H1 (cell line): ENCODE data around the gene CNN3. TPM values are rescaled to one million over a fixed set of nuclear protein-coding genes. Genes with fewer than 3 reads are reported as not detected.
A peak's percentile ranks its signal among the peaks of the same experiment; 100 is the strongest.

Experiments used
- ASH2L ChIP-seq: fragments of 200-600, 300-600 bp; sonication (generic); IDR thresholded peaks from one replicate; pipeline ENCODE4 v1.7.1; 2017; ENCODE audit warnings: low read length
- BRCA1 ChIP-seq: IDR thresholded peaks from 2 replicates; pipeline ENCODE4 v1.6.1; 2012; ENCODE audit warnings: low read depth, low read length, improper control_type of control experiment
- CEBPB ChIP-seq: IDR thresholded peaks from 2 replicates; pipeline ENCODE4 v1.6.1; 2012; ENCODE audit warnings: low read depth, low read length
- EP300 ChIP-seq, 2 experiments: IDR thresholded peaks; 1 replicate in 1 of 2; 2 replicates in 1 of 2; pipeline ENCODE4 v1.6.1; 2011 to 2012; ENCODE audit warnings: low read depth in 2 of 2, low read length in 2 of 2, mild to moderate bottlenecking in 2 of 2, borderline replicate concordance in 1 of 2, inconsistent platforms in 1 of 2, moderate library complexity in 1 of 2
- FOSL1 ChIP-seq: IDR thresholded peaks from 2 replicates; pipeline ENCODE4 v1.6.1; 2011; ENCODE audit warnings: mild to moderate bottlenecking, low read depth, low read length, moderate library complexity; ENCODE audit not compliant: insufficient read depth
- HDAC6 ChIP-seq: IDR thresholded peaks from one replicate; pipeline ENCODE4 v1.7.1; 2012; ENCODE audit warnings: low read depth, mild to moderate bottlenecking, inconsistent platforms, low read length, moderate library complexity
- JUN ChIP-seq: IDR thresholded peaks from 2 replicates; pipeline ENCODE4 v1.6.1; 2011; ENCODE audit warnings: low read depth, mild to moderate bottlenecking, improper control_type of control experiment, low read length
- JUND ChIP-seq: IDR thresholded peaks from 2 replicates; pipeline ENCODE4 v1.6.1; 2011; ENCODE audit warnings: mild to moderate bottlenecking, improper control_type of control experiment, low read length
- KDM1A ChIP-seq: fragments of 200-600, 300-600 bp; sonication (generic); IDR thresholded peaks from 2 replicates; pipeline ENCODE4 v1.7.1; 2016; ENCODE audit warnings: mild to moderate bottlenecking, low read length, borderline replicate concordance
- NRF1 ChIP-seq: IDR thresholded peaks from 2 replicates; pipeline ENCODE4 v1.6.1; 2011; ENCODE audit warnings: mild to moderate bottlenecking, low read depth, low read length, improper control_type of control experiment
- PHF8 ChIP-seq: fragments of 200-600 bp; sonication (generic); conservative IDR thresholded peaks from 2 replicates; pipeline ENCODE4 v1.7.1; 2012; ENCODE audit warnings: low read depth, mild to moderate bottlenecking, inconsistent platforms, low read length, moderate library complexity
- RFX5 ChIP-seq: IDR thresholded peaks from 2 replicates; pipeline ENCODE4 v1.6.1; 2011; ENCODE audit warnings: low read depth, low read length, improper control_type of control experiment, borderline replicate concordance
- RNF2 ChIP-seq: fragments of 200-900, 300-1000 bp; sonication (generic); IDR thresholded peaks from 2 replicates; pipeline ENCODE4 v1.7.1; 2016; ENCODE audit warnings: borderline replicate concordance, low read depth, mild to moderate bottlenecking, antibody characterized with exemption, low read length; ENCODE audit not compliant: poor library complexity, severe bottlenecking; ENCODE audit errors: missing control alignments
- RXRA ChIP-seq: IDR thresholded peaks from 2 replicates; pipeline ENCODE4 v1.6.1; 2011; ENCODE audit warnings: low read depth, mild to moderate bottlenecking, low read length, moderate library complexity; ENCODE audit not compliant: insufficient read depth
- SRF ChIP-seq: IDR thresholded peaks from 2 replicates; pipeline ENCODE4 v1.6.1; 2011; ENCODE audit warnings: mild to moderate bottlenecking, low read depth, low read length, moderate library complexity
- TCF12 ChIP-seq: IDR thresholded peaks from 2 replicates; pipeline ENCODE4 v1.6.1; 2011; ENCODE audit warnings: low read depth, mild to moderate bottlenecking, low read length
- polyA plus RNA-seq, 7 experiments: library from polyadenylated mRNA; depleted of rRNA in 3 of 7; stranded (reverse) in 5 of 7; unstranded in 2 of 7; fragments of >200 nt in 5 of 7; fragments of 200-250 nt in 2 of 7; gene quantifications; 1 replicate in 5 of 7; 2 replicates in 1 of 7; 4 replicates in 1 of 7; pipeline versions ENCODE4 v1.2.1 to v1.2.3, GENCODE V29; 2011 to 2013; ENCODE audit warnings: missing spikeins in 2 of 7, mixed read lengths in 2 of 7
- total RNA-seq: library from RNA; stranded (reverse); fragmentation: NEBNext Ultra II Directional; extraction: Animal tissue kit (Norgen Biotek cat#: 25700); gene quantifications from 2 replicates; pipeline ENCODE4 v1.2.1, GENCODE V29; 2021
- TF ChIP-seq, protein P1 (sequence below): IDR thresholded peaks from 2 replicates; pipeline ENCODE4 v1.6.1; 2011; ENCODE audit warnings: low read length, improper control_type of control experiment
- TF ChIP-seq, protein P2 (sequence below): IDR thresholded peaks from 2 replicates; pipeline ENCODE4 v1.6.1; 2012; ENCODE audit warnings: inconsistent platforms
- TF ChIP-seq, protein P3 (sequence below): IDR thresholded peaks from 2 replicates; pipeline ENCODE4 v1.6.1; 2012; ENCODE audit warnings: inconsistent platforms

CNN3 gene
- total and polyA plus RNA-seq, 2 of the 8 experiments (the other 6 are each of a cell fraction or from before 2014, with no cell fraction given), result 134 to 266 TPM

DNA sequence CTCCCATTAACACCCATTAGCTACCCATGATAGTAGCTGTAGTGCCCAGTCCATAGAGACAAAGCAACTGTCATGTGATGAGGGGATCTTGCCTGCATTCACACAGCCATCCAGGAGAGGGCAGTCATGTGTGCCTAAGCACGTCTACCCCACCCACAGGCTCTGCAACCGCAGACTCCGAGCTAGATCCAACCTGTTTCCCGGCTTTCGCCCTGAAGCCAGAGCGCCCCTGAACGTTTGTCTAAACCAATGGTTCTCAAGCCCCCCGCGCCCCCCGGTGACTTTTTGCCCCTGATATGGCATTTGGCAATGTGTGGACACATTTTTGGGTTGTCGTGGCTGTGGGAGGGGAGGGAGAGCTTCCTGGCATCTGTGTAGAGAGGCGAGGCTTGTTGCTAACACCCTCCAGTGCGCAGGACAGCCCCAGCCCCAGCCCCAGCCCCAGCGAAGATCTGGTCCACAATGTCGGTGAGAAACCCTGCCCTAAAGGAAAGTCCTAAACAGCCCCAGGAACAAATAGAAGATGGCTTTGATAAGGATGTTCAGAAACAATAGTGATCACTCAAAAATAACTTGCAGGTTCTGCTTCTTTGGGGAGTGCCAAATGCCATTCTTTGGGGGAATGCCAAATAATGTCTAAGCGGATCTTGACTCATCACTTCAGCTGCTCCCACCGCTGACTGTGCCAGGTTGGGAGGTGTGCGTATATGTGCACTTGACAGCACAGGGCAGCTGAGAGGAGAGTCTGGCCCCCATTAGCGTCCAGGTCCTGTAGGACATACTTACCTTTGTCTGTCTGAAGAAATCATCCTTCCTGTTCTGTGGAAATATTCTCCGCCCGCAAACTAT lies 72.2 kb downstream of the CNN3 start (continued):
- TF ChIP-seq, protein P1, sequence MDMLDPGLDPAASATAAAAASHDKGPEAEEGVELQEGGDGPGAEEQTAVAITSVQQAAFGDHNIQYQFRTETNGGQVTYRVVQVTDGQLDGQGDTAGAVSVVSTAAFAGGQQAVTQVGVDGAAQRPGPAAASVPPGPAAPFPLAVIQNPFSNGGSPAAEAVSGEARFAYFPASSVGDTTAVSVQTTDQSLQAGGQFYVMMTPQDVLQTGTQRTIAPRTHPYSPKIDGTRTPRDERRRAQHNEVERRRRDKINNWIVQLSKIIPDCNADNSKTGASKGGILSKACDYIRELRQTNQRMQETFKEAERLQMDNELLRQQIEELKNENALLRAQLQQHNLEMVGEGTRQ, result peak; percentile 72
- no peak for TF ChIP-seq KDM1A
- no peak for TF ChIP-seq HDAC6
- TF ChIP-seq BRCA1, result no peak
- no peak; the same call in 1 of the 2 replicates for TF ChIP-seq JUND
- TF ChIP-seq RFX5, result no peak
- TF ChIP-seq RNF2, result no peak
- 0 out of 2 replicates have a peak, but pooled peaks have one; percentile 16 for TF ChIP-seq TCF12
- TF ChIP-seq CEBPB, result no peak
- peak; percentile 46 for TF ChIP-seq ASH2L
- TF ChIP-seq NRF1, result no peak
- no peak for TF ChIP-seq FOSL1
- TF ChIP-seq JUN, result no peak
- TF ChIP-seq RXRA, result no peak
- no peak for TF ChIP-seq SRF
- TF ChIP-seq PHF8, result no peak
- TF ChIP-seq, protein P2, sequence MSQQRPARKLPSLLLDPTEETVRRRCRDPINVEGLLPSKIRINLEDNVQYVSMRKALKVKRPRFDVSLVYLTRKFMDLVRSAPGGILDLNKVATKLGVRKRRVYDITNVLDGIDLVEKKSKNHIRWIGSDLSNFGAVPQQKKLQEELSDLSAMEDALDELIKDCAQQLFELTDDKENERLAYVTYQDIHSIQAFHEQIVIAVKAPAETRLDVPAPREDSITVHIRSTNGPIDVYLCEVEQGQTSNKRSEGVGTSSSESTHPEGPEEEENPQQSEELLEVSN, result no peak
- TF ChIP-seq, protein P3, sequence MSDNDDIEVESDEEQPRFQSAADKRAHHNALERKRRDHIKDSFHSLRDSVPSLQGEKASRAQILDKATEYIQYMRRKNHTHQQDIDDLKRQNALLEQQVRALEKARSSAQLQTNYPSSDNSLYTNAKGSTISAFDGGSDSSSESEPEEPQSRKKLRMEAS, result 0 out of 2 replicates have a peak, but pooled peaks have one; percentile 33
- TF ChIP-seq EP300 (IDR thresholded peaks at IDR 0.05; ENCODE audit: borderline replicate concordance in 1 of 2, low read depth in 2 of 2, low read length in 2 of 2), result peak in 1 of 2 experiments; percentile 5; a peak in 1 of 3 replicates
